HFF-Myc (cell line): ENCODE data around the gene PUS1.

Experiments
- DNase-seq: peaks from one replicate; pipeline ENCODE4 v3.0.0-alpha.2; 2011; ENCODE audit warnings: low read depth; ENCODE audit errors: extremely low read depth
- H3K4me3 ChIP-seq: replicated peaks from 2 replicates; pipeline ENCODE4 v1.5.1; 2011; ENCODE audit warnings: low read depth, mild to moderate bottlenecking, control low read depth, low read length
- CTCF ChIP-seq: IDR thresholded peaks from 2 replicates; pipeline ENCODE4 v1.5.1; 2012; ENCODE audit warnings: mild to moderate bottlenecking, low read depth, low read length, control low read depth; ENCODE audit errors: missing control alignments

Gene PUS1

DNA sequence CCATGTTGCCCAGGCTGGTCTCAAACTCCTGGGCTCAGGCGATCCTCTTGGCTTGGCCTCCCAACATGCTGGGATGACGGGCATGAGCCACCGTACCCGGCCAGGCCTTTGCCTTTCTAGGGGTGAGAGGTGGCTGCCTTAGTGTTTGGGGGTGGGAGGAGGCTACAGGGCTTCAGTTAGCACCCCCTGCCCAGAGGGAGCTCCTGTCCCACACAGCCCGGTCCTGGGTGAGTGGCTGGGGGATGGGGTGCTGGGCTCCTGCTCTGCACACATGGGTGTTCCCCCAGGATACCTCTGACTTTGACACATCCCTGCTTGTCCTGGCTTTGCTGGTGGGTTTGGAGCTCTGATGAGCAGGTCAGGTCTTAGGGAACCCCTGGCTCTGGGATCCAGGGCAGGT is 24.7 kb upstream of the PUS1 start:
- no peak for TF ChIP-seq CTCF
- H3K4me3 ChIP-seq = no peak overlapping the region
- no peak for DNase-seq

DNA sequence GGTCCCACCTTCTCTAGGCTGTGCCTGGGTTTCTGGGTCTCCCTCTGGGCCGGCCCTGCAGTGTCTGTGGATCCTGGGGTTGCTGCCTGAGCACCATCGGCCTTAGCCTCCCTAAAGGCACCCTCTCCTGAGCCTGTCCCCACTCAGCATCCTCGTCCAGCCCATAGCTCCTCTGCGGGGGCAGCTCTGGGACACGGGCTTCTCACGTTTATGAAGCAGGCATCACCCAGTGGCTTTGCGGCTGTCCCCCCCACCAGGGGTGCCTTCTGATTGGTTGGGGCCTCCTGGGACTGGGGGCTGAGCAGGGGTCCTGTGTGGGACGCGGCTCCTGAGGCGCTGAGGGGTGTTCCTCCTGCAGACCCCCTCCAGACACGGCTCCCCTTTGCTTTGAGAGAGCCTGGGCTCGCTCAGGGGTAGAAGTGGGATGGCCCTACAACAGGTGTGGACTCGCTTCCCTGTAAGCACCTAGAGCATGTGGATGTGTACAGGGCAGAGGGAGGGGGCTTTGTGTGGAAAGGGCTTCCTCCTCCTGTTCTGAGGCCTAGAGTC is 23.9 kb upstream of the PUS1 start:
- DNase-seq = no peak

GRCh38 chr12:131905630-131906091 is 23.4 kb upstream of the PUS1 start:
- no peak for DNase-seq
- TF ChIP-seq CTCF = no peak
- no peak overlapping the region for H3K4me3 ChIP-seq

More for the DNA sequence above, 23.9 kb upstream of the PUS1 start:
- TF ChIP-seq CTCF = no peak
- no peak overlapping the region for H3K4me3 ChIP-seq

- TF ChIP-seq CTCF = no peak
- no peak overlapping the region for H3K4me3 ChIP-seq
- DNase-seq = no peak
These were observed 21.5 kb upstream of the PUS1 start for GRCh38 chr12:131907379-131908091.

GRCh38 chr12:131908092-131909080 is 20.7 kb upstream of the PUS1 start:
- no peak for DNase-seq
- no peak overlapping the region for H3K4me3 ChIP-seq
- no peak for TF ChIP-seq CTCF

- H3K4me3 ChIP-seq = no peak overlapping the region
- no peak for TF ChIP-seq CTCF
- DNase-seq = no peak
These were observed 19.9 kb upstream of the PUS1 start for GRCh38 chr12:131909081-131909751.
